ENCODE measurements around the gene PBRM1. TPM values are rescaled to one million over a fixed set of nuclear protein-coding genes. Genes with fewer than 3 reads are reported as not detected.
A peak's percentile ranks its signal among the peaks of the same experiment; 100 is the strongest.

The PBRM1 gene
- total RNA-seq, 4 donors from 2014 or later, result 71.0 to 93.6 (median 85.5) TPM

DNA sequence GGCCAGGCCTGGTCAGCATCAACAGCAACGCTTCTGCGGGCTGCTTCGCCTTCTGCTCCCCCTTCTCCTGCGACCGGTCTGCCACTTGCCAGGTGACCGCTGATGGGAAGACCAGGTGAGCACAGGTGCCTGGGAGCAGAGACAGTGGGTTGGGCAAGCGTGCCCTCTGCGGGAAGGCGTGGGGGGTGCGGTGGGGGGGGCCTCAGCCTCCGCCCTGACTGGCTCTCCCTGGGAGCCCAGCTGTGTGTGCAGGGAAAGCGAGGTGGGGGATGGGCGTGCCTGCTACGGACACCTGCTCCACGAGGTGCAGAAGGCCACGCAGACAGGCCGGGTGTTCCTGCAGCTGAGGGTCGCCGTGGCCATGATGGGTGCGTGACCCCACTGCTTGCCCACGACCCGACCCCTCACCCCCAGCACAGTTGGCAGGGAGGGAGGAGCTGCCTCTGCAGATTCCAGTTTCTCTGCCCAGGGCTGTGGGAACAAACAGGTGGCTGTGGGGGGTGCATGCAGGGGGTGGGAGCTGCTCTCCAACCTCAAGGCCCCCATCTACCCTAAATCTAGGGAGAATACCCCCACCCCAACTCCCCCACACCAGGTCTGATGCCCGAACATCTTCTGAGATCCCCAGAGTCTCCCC lies 181.8 kb downstream of the PBRM1 start:
- no peak for DNase-seq (ENCODE audit: low spot score in 2 of 2)
- WGBS, result 92% methylated on average over 7 of the region's 23 CpGs
- Histone ChIP-seq H3K9me3 (no peaks in the 10 kb centered on the region), H3K36me3 (no peaks in the 10 kb centered on the region), H3K27ac (no peak overlapping the region), H3K4me3 (no peak overlapping the region), H3K27me3 (no peaks in the 10 kb centered on the region), H3K4me1 (no peaks in the 10 kb centered on the region)
- no peak for TF ChIP-seq POLR2A (IDR thresholded peaks at IDR 0.05)
- no peak for TF ChIP-seq EP300 (IDR thresholded peaks at IDR 0.05)
- TF ChIP-seq POLR2AphosphoS5 (IDR thresholded peaks at IDR 0.05), result no peak
- TF ChIP-seq, protein P1, sequence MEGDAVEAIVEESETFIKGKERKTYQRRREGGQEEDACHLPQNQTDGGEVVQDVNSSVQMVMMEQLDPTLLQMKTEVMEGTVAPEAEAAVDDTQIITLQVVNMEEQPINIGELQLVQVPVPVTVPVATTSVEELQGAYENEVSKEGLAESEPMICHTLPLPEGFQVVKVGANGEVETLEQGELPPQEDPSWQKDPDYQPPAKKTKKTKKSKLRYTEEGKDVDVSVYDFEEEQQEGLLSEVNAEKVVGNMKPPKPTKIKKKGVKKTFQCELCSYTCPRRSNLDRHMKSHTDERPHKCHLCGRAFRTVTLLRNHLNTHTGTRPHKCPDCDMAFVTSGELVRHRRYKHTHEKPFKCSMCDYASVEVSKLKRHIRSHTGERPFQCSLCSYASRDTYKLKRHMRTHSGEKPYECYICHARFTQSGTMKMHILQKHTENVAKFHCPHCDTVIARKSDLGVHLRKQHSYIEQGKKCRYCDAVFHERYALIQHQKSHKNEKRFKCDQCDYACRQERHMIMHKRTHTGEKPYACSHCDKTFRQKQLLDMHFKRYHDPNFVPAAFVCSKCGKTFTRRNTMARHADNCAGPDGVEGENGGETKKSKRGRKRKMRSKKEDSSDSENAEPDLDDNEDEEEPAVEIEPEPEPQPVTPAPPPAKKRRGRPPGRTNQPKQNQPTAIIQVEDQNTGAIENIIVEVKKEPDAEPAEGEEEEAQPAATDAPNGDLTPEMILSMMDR (IDR thresholded peaks at IDR 0.05), result no peak

DNA sequence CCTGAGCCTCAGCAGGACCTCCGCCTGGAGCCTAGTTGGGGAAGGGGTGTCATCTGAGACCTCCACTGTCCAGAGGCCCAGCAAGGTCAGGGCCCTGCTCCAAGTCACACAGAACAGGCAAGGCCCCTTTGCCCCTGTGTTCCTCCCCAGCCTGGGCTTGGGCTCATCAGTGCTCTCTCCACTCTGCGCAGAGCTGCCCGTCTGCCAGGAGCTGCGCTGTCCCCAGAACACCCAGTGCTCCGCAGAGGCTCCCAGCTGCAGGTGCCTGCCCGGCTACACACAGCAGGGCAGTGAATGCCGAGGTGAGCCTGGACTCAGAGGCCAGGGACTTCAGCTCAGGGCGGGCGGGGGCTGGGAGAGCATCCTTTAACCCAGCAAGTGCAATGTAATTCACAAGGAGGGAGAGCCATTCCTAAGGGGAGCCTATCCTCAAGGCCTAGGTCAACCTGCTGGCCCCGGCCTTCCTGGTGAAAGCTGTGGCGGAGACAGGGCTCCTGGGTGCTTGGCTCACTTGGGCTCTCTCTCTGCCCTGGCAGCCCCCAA lies 182.8 kb downstream of the PBRM1 start:
- no peaks in the 10 kb centered on the region for H3K36me3 ChIP-seq
- peaks cover 7% of the 10 kb centered on the region for H3K4me1 ChIP-seq
- no peak for DNase-seq (ENCODE audit: low spot score in 2 of 2)
- 87% methylated on average over 3 of the region's 11 CpGs for WGBS
- no peaks in the 10 kb centered on the region for H3K27me3 ChIP-seq
- no peak overlapping the region for H3K4me3 ChIP-seq
- no peak overlapping the region for H3K27ac ChIP-seq
- TF ChIP-seq POLR2AphosphoS5 (IDR thresholded peaks at IDR 0.05) (no peak), EP300 (IDR thresholded peaks at IDR 0.05) (no peak), POLR2A (IDR thresholded peaks at IDR 0.05) (no peak)
- TF ChIP-seq, protein P1 (IDR thresholded peaks at IDR 0.05), result no peak
- H3K9me3 ChIP-seq, result no peaks in the 10 kb centered on the region

DNA sequence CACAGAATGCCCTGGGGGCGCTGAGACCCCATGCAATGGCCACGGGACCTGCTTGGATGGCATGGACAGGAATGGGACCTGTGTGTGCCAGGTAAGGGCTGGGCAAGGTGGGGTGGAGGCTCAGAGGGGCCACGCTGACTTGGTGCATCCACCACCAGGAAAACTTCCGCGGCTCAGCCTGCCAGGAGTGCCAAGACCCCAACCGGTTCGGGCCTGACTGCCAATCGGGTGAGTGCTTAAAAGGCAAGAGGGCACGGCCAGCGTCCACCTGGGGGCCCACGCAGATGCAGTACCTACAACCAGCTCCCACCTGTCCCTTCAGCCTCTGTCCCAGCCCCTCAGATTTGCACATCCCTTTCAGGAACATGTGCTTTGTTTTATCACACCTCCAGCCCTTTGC lies 183.7 kb downstream of the PBRM1 start:
- Histone ChIP-seq H3K4me1 (peaks cover 10% of the 10 kb centered on the region), H3K27me3 (no peaks in the 10 kb centered on the region), H3K4me3 (no peak overlapping the region), H3K27ac (no peak overlapping the region), H3K9me3 (no peaks in the 10 kb centered on the region), H3K36me3 (no peaks in the 10 kb centered on the region)
- WGBS, result 87% methylated on average over 11 of the region's 11 CpGs
- TF ChIP-seq, protein P1 (IDR thresholded peaks at IDR 0.05), result no peak
- no peak for TF ChIP-seq POLR2AphosphoS5 (IDR thresholded peaks at IDR 0.05)
- TF ChIP-seq POLR2A (IDR thresholded peaks at IDR 0.05), result no peak
- TF ChIP-seq EP300 (IDR thresholded peaks at IDR 0.05), result no peak
- no peak for DNase-seq (ENCODE audit: low spot score in 2 of 2)

DNA sequence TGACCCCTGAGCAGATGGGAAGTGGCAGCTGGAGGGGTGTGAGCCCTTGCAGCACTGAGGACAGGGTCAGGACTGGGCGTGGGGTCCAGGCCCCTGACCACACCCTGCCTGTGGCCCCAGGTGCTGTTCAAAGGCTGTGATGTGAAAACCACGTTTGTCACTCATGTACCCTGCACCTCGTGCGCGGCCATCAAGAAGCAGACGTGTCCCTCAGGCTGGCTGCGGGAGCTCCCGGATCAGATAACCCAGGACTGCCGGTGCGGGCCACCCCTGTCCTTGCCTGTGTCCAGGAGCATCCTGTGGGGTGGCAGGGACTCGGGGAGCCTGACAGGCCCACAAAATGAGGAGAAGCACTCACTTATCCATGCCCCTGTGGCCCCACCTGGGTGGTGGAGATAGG lies 184.7 kb downstream of the PBRM1 start:
- Histone ChIP-seq H3K4me1 (peaks cover 14% of the 10 kb centered on the region), H3K27me3 (no peaks in the 10 kb centered on the region), H3K4me3 (no peak overlapping the region), H3K27ac (no peak overlapping the region), H3K9me3 (no peaks in the 10 kb centered on the region), H3K36me3 (no peaks in the 10 kb centered on the region)
- 73% methylated on average over 9 of the region's 11 CpGs for WGBS
- DNase-seq (ENCODE audit: low spot score in 2 of 2), result no peak
- no peak for TF ChIP-seq POLR2AphosphoS5 (IDR thresholded peaks at IDR 0.05)
- no peak for TF ChIP-seq POLR2A (IDR thresholded peaks at IDR 0.05)
- TF ChIP-seq, protein P1 (IDR thresholded peaks at IDR 0.05), result no peak
- no peak for TF ChIP-seq EP300 (IDR thresholded peaks at IDR 0.05)

DNA sequence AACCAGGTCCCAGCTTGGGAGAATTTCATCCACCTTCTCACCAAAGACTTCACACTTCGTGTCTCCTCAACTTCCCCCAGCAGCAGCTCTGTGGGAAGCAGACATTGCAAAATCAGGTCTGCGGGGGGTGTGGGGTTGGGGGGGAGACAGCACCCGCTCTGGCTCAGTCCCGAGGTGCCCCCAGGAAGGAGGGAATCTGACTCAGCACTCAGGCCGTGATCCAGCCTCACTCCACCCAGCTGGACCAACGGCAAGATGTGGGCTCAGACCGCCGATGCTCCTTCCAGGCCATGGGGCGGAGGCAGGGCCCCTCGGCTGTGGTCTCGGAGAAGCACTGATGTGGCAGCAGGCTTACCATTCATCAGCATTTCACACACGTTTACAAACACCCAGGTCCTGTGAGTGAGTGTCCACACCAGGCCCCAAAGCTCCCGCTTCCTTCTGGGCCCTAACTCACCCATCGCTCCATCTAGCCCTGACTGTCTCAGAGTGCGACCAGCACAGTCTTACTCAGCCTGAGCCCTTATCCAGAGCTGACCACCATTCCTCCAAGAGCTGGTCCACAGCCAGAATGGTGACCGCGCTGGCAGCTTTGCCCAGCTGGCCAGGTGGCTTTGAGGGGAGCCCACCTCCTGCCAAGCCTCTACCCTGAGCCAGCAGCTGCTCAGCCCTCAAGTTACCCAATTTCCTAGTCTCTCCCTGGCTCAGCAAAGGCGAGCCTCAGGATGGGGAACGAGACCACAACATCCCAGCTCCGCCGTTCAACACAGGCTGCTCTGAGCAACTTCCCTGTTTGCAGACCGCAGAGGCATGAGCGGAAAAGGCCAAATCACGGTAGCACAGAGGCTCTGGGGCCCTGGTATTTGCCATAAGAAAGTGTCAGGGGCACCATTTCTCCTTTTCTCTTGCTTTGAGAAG lies 187.3 kb downstream of the PBRM1 start:
- Histone ChIP-seq H3K9me3 (no peaks in the 10 kb centered on the region), H3K4me3 (no peak overlapping the region), H3K4me1 (peaks cover 34% of the 10 kb centered on the region), H3K27ac (peak overlapping the region; percentile 31), H3K27me3 (no peaks in the 10 kb centered on the region), H3K36me3 (peaks cover under 1% of the 10 kb centered on the region)
- 72% methylated on average over 19 of the region's 24 CpGs for whole genome bisulfite sequencing
- no peak for DNase-seq (ENCODE audit: low spot score in 2 of 2)
- TF ChIP-seq EP300 (IDR thresholded peaks at IDR 0.05), result no peak
- TF ChIP-seq POLR2AphosphoS5 (IDR thresholded peaks at IDR 0.05), result no peak
- no peak for TF ChIP-seq POLR2A (IDR thresholded peaks at IDR 0.05)
- TF ChIP-seq, protein P1 (IDR thresholded peaks at IDR 0.05), result no peak

Measured in suprapubic skin (tissue), 4 donors.